Gastrocnemius medialis (tissue), 4 donors: ENCODE results near the gene CMTM5.

Experiments used
- POLR2A ChIP-seq, 2 donors: fragments of 450-650 bp; IDR thresholded peaks; one replicate each; pipeline ENCODE4 v1.6.1; 2017; ENCODE audit warnings: antibody characterized with exemption in 2 of 2, mild to moderate bottlenecking in 2 of 2, moderate library complexity in 2 of 2
- TF ChIP-seq, protein P1 (sequence below), 5 experiments: fragments of 450-650 bp in 3 of 5; fragments of 200-600 bp in 2 of 5; sonication (generic) in 2 of 5; IDR thresholded peaks in 4 of 5; conservative IDR thresholded peaks in 1 of 5; 1 replicate in 4 of 5; 2 replicates in 1 of 5; pipeline ENCODE4 v1.5.1; 2016 to 2019; ENCODE audit warnings: antibody characterized with exemption in 5 of 5, mild to moderate bottlenecking in 3 of 5, moderate library complexity in 3 of 5

DNA sequence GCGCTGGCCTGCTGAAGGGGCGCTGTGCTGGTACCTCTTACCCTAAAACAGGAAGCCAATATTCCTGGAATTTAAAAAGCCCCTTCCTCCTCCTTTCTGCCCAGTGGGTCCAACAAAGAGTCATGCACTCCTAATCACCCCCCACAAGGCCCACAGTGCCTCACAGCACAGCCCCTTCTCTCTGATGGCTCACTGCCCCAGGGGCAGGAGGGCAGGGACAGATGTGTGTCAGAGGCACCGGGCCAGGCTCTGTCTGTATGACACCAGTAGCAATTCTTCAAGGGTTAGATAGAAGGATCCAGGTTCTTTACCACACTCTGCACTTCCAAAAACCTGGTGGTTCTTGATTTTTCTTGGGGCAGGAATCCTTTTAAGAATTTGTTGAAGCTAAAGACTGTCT is 22.3 kb downstream of the CMTM5 start:
- TF ChIP-seq, protein P1, sequence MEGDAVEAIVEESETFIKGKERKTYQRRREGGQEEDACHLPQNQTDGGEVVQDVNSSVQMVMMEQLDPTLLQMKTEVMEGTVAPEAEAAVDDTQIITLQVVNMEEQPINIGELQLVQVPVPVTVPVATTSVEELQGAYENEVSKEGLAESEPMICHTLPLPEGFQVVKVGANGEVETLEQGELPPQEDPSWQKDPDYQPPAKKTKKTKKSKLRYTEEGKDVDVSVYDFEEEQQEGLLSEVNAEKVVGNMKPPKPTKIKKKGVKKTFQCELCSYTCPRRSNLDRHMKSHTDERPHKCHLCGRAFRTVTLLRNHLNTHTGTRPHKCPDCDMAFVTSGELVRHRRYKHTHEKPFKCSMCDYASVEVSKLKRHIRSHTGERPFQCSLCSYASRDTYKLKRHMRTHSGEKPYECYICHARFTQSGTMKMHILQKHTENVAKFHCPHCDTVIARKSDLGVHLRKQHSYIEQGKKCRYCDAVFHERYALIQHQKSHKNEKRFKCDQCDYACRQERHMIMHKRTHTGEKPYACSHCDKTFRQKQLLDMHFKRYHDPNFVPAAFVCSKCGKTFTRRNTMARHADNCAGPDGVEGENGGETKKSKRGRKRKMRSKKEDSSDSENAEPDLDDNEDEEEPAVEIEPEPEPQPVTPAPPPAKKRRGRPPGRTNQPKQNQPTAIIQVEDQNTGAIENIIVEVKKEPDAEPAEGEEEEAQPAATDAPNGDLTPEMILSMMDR (IDR thresholded peaks at IDR 0.05 in 4 of 5, conservative IDR thresholded peaks at IDR 0.05 in 1 of 5) = no peak
- no peak for TF ChIP-seq POLR2A (IDR thresholded peaks at IDR 0.05)
